ENCODE results near the gene RAB11A. TPM values are rescaled to one million over a fixed set of nuclear protein-coding genes. Genes with fewer than 3 reads are reported as not detected.

Gene RAB11A
- total and polyA plus RNA-seq, 9 of the 15 experiments (the other 6 are each of a cell fraction or from before 2014, with no cell fraction given): 129 to 369 (median 245) TPM

- TF ChIP-seq NRF1 (conservative IDR thresholded peaks at IDR 0.05 in 1 of 2, IDR thresholded peaks at IDR 0.05 in 1 of 2) (peak in 1 of 2 experiments; percentile 23; a peak in 1 of 4 replicates), CEBPB (tag; IDR thresholded peaks at IDR 0.05) (peak; percentile 68)
Measured at GRCh38 chr15:65841121-65841930, 28.0 kb upstream of the RAB11A start (continued).

GRCh38 chr15:65845826-65846519 lies 23.3 kb upstream of the RAB11A start:
- BruUV-seq (replicated peaks): no TSS peak
- Histone ChIP-seq H3K36me3 (ENCODE audit: control insufficient read depth, insufficient read depth, low read length) (no peaks in the 10 kb centered on the region), H3K4me3 (no peak overlapping the region), H3K9ac (ENCODE audit: insufficient read depth in 1 of 2, low read depth in 2 of 2, low read length in 2 of 2) (no peak overlapping the region), H3K9me3 (replicated peaks; ENCODE audit: control insufficient read depth, insufficient read depth, low read depth, low read length) (no peaks in the 10 kb centered on the region), H3K27me3 (ENCODE audit: control insufficient read depth in 2 of 2, insufficient read depth in 2 of 2, low read length in 2 of 2) (no peaks in the 10 kb centered on the region), H3K79me2 (ENCODE audit: control insufficient read depth, insufficient read depth, low read length) (no peaks in the 10 kb centered on the region), H3K4me2 (ENCODE audit: insufficient read depth, low read length) (no peak overlapping the region), H4K20me1 (replicated peaks; ENCODE audit: control insufficient read depth, insufficient read depth, low read length) (no peaks in the 10 kb centered on the region), H3K27ac (ENCODE audit: extremely low read depth, low read depth, low read length) (no peak overlapping the region), H3K9me1 (ENCODE audit: control insufficient read depth, insufficient read depth, low read length) (no peaks in the 10 kb centered on the region), H3K4me1 (replicated peaks in 1 of 2; ENCODE audit: control insufficient read depth in 2 of 2, insufficient read depth in 2 of 2, low read length in 2 of 2) (peaks cover 4 to 8% of the 10 kb centered on the region in 2 experiments; a peak in 4 of 5 replicates), H2AFZ (ENCODE audit: low read depth, low read length) (0 out of 2 replicates have a peak overlapping the region, but pooled peaks have one; percentile 20)
- FAIRE-seq (no peak), DNase-seq (ENCODE audit: extremely low read depth in 1 of 4, low spot score in 3 of 4) (no peak), ATAC-seq (no peak)
- ChIA-PET POLR2A (interaction anchor here (1.0 to 1.5 kb wide), 2 partner anchors 11 to 55 kb away, joined by 3 to 5 read pairs; no protein-coding TSS in a partner anchor), CTCF (ENCODE audit: low intra/inter-chr PET ratio) (no interaction called here)
- WGBS (ENCODE audit: insufficient coverage, low coverage, missing lambda C conversion rate): 52% methylated on average over 9 of the region's 9 CpGs
- in situ Hi-C loops (cut with MboI) (no loop called here), intact Hi-C loops (cut with micrococcal nuclease) (no loop called here)
- TF ChIP-seq HNRNPK (IDR thresholded peaks at IDR 0.05; ENCODE audit: low read depth, low read length, poor library complexity, severe bottlenecking): no peak
- TF ChIP-seq, protein P1, sequence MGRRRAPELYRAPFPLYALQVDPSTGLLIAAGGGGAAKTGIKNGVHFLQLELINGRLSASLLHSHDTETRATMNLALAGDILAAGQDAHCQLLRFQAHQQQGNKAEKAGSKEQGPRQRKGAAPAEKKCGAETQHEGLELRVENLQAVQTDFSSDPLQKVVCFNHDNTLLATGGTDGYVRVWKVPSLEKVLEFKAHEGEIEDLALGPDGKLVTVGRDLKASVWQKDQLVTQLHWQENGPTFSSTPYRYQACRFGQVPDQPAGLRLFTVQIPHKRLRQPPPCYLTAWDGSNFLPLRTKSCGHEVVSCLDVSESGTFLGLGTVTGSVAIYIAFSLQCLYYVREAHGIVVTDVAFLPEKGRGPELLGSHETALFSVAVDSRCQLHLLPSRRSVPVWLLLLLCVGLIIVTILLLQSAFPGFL (CRISPR knock-in tag; IDR thresholded peaks at IDR 0.05): no peak
- no peak for TF ChIP-seq ZNF551 (CRISPR knock-in tag; IDR thresholded peaks at IDR 0.05)
- no peak for TF ChIP-seq MYNN (IDR thresholded peaks at IDR 0.05)
- TF ChIP-seq MYNN (CRISPR knock-in tag; IDR thresholded peaks at IDR 0.05): no peak
- TF ChIP-seq, protein P2, sequence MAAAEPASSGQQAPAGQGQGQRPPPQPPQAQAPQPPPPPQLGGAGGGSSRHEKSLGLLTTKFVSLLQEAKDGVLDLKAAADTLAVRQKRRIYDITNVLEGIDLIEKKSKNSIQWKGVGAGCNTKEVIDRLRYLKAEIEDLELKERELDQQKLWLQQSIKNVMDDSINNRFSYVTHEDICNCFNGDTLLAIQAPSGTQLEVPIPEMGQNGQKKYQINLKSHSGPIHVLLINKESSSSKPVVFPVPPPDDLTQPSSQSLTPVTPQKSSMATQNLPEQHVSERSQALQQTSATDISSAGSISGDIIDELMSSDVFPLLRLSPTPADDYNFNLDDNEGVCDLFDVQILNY (CRISPR knock-in tag; IDR thresholded peaks at IDR 0.05): no peak

All from K562 (cell line).